Muscle of leg (tissue), 11 donors: ENCODE data around the gene SORL1. TPM values are rescaled to one million over a fixed set of nuclear protein-coding genes. Genes with fewer than 3 reads are reported as not detected.

Experiments used
- DNase-seq: peaks from one replicate; pipeline ENCODE4 v3.0.0; 2013
- H3K27ac ChIP-seq: one replicate; pipeline ENCODE4 v1.5.1; 2013; ENCODE audit warnings: mild to moderate bottlenecking, low read length, control low read depth
- H3K27me3 ChIP-seq: one replicate; pipeline ENCODE4 v1.6.1; 2013; ENCODE audit warnings: low read length; ENCODE audit not compliant: control insufficient read depth, insufficient read depth
- H3K36me3 ChIP-seq: one replicate; pipeline ENCODE4 v1.6.1; 2013; ENCODE audit warnings: low read length; ENCODE audit not compliant: control insufficient read depth, insufficient read depth
- H3K4me1 ChIP-seq: one replicate; pipeline ENCODE4 v1.6.1; 2013; ENCODE audit warnings: low read length; ENCODE audit not compliant: control insufficient read depth, insufficient read depth
- H3K4me3 ChIP-seq: one replicate; pipeline ENCODE4 v1.5.1; 2013; ENCODE audit warnings: low read length, control low read depth
- H3K9me3 ChIP-seq: replicated peaks from 2 replicates; pipeline ENCODE4 v1.6.1; 2013; ENCODE audit warnings: low read depth, low read length; ENCODE audit not compliant: control insufficient read depth
- WGBS: methylation state at CpG from one replicate; pipeline ENCODE4 v1.1.5; 2013; ENCODE audit warnings: missing lambda C conversion rate; ENCODE audit not compliant: insufficient coverage; 5-methylcytosine and 5-hydroxymethylcytosine counted together
- polyA plus RNA-seq, 8 donors: library from polyadenylated mRNA; unstranded; fragments of 120-200 nt; gene quantifications; one replicate each; pipeline versions ENCODE4 v1.2.1 to v1.2.3, GENCODE V29; 2013; ENCODE audit warnings: inconsistent platforms in 1 of 8, low replicate concordance in 1 of 8; ENCODE audit not compliant: insufficient read length in 8 of 8, insufficient read depth in 1 of 8
- total RNA-seq: library from RNA; stranded (reverse); fragments of 120-200 nt; gene quantifications from one replicate; pipeline ENCODE4 v1.2.4, GENCODE V29; 2013

SORL1 gene
- total and polyA plus RNA-seq, 9 donors, result 1.0 to 3.1 (median 1.9) TPM

DNA sequence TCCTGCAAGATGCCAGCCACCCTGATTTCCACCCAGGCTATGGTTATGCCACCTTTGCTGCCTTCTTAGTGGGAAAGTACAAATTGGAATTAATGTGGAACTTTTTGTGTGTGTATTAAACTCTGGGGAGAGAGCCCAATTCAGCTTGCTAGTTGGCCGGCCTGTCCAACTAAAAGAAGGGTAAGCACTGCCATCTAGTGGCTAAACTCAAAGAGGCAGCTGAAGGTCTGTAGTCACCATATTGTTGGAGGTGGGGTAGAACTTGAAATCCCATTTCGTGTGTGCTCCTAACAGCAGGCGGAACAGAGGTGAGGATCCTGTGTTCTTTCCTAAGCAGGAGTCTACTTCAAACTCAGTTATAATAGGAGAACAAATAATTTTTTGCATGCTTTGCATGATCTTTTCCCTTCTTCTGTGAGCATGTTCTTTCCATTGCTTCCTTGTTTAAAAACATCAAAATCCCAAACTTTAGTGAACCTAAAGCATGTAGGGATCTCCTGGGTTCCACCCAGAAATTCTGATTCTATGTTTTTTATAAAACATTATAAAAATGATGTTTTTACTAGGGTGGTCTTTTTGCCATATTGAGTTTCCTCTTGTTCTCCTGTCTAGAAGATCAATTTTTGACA is 139.4 kb downstream of the SORL1 start:
- 0% methylated on average over 1 of the region's 3 CpGs for WGBS
- no peaks in the 10 kb centered on the region for H3K36me3 ChIP-seq

DNA sequence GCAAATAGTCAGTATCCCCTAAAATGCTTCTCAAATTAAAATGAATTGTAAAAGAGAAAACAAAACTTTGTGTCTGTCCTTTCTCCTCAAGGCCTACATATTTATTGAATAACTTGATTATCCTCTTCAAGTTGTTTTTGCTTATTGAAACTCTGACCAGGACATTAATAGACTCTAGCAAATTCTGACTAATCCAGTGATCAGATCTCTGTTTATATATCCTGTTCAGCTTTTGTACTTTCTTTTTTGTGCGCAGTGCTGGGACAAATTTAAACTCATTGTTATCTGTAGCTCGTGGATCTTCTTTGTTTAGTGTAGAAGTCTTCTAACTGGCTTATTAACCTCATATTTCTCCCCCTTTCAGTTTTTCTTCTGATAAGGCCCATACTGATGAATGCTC is 140.6 kb downstream of the SORL1 start:
- H3K4me3 ChIP-seq, result no peak overlapping the region
- no peak overlapping the region for H3K27ac ChIP-seq
- no peaks in the 10 kb centered on the region for H3K36me3 ChIP-seq
- peaks cover 3% of the 10 kb centered on the region for H3K27me3 ChIP-seq
- H3K4me1 ChIP-seq, result peaks cover 2% of the 10 kb centered on the region
- no CpG with 5 or more reads among the region's 2 CpGs for WGBS
- DNase-seq, result no peak
- no peaks in the 10 kb centered on the region for H3K9me3 ChIP-seq

More for the DNA sequence above, 139.4 kb downstream of the SORL1 start:
- Histone ChIP-seq H3K9me3 (no peaks in the 10 kb centered on the region), H3K27ac (no peak overlapping the region), H3K4me1 (peaks cover 2% of the 10 kb centered on the region), H3K27me3 (peaks cover 3% of the 10 kb centered on the region), H3K4me3 (no peak overlapping the region)
- DNase-seq, result peak; percentile 85

DNA sequence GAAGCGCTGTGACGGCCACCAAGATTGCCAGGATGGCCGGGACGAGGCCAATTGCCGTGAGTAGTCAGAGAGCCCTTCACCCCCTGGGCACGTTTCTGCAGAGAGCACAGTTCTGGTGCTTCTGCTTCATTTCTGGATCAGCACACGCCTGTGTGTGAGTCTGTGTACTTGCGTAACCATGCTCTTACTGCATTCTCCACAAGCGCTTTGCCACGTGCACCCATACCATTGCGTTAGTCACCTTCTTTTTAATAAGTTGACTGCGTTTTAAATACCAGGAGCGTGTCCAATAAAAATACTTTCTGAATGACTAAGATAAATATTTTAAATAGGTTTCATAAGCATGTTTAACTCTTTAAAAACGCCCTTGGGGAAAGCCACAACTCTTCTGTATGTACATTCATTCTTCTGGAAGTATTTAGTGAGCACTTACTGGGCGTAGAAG is 143.6 kb downstream of the SORL1 start:
- peak; percentile 22 for DNase-seq
- Histone ChIP-seq H3K9me3 (no peaks in the 10 kb centered on the region), H3K27ac (no peak overlapping the region), H3K27me3 (no peaks in the 10 kb centered on the region), H3K4me3 (no peak overlapping the region), H3K4me1 (peaks cover 2% of the 10 kb centered on the region), H3K36me3 (no peaks in the 10 kb centered on the region)
- 87% methylated on average over 8 of the region's 15 CpGs for WGBS

DNA sequence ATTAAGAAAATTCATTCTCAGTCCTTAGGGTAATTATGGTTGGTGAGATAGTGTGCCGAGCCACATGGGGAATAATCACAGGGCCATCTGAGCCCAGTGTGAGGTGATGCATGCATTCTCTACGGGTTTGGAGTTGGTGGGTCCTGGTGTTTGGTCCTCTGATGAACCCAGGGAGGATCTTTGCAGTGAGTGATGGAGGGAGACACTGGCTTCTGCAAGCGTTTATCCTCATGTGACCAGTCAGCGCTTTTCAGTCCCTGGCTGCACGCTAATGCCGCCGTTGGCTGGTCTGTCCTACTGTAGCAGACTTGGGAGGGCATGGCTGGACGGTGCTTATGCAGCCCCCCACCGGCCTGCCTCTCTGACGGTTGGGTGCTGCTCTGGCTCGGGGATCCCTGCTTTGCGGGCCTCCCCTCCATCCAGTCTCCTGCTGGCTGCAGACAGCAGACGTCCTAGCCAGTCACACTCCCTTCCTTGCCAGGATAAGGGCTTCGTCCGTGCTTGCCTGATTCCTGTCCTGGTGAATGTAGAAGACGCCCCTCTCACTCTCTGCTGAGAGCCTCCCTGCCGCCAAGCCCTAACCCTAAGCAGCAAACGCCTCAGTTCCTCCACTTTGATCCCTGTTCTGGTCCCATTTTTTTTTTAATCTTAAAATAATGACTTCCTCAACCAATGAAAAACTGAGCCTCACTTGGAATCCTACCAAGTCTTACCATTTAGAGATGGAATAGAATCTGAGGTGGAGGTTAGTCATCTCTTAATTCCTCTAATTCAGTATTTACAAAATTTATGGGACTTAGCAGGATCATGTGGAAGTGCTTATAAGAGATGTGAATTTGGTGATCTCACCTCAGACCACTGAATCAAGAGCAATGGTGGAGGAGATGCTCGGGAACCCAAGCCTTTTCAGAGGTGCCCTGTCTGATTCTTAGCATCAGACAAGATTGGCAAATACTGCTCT is 144.4 kb downstream of the SORL1 start:
- no peaks in the 10 kb centered on the region for H3K9me3 ChIP-seq
- no peak overlapping the region for H3K27ac ChIP-seq
- H3K27me3 ChIP-seq, result no peaks in the 10 kb centered on the region
- H3K4me3 ChIP-seq, result no peak overlapping the region
- no peak for DNase-seq
- no peaks in the 10 kb centered on the region for H3K36me3 ChIP-seq
- peaks cover 2% of the 10 kb centered on the region for H3K4me1 ChIP-seq
- WGBS, result 91% methylated on average over 15 of the region's 19 CpGs

DNA sequence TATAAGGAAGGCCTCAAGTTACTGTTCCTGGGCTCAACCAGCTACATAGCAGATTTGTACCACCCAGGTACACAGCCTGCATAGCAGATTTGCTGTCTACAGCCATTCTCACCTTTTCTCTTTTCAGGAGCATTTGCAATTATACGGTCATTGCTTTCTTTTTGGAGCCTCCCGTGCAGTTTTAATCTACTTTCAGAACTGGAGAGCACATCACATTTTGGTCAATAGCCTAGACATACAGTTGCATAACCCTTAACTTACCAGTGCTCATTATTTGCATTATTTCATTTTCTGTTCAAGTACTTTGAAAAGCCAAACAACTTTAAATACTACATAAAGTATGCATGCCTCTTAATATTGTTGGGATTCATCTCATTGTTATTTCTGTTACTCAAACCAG is 151.2 kb downstream of the SORL1 start:
- Histone ChIP-seq H3K27ac (no peak overlapping the region), H3K9me3 (no peaks in the 10 kb centered on the region), H3K36me3 (no peaks in the 10 kb centered on the region), H3K27me3 (no peaks in the 10 kb centered on the region), H3K4me1 (no peaks in the 10 kb centered on the region), H3K4me3 (no peak overlapping the region)
- 51% methylated on average over 2 of the region's 2 CpGs for WGBS
- DNase-seq, result no peak

- H3K4me1 ChIP-seq, result no peaks in the 10 kb centered on the region
- no peak overlapping the region for H3K27ac ChIP-seq
- H3K36me3 ChIP-seq, result no peaks in the 10 kb centered on the region
- no peaks in the 10 kb centered on the region for H3K27me3 ChIP-seq
- DNase-seq, result no peak
- no peaks in the 10 kb centered on the region for H3K9me3 ChIP-seq
- no peak overlapping the region for H3K4me3 ChIP-seq
- WGBS, result 95% methylated on average over 12 of the region's 13 CpGs
These were observed 152.0 kb downstream of the SORL1 start for GRCh38 chr11:121604152-121604551.

- DNase-seq, result no peak
- Histone ChIP-seq H3K27me3 (no peaks in the 10 kb centered on the region), H3K9me3 (no peaks in the 10 kb centered on the region), H3K27ac (no peak overlapping the region), H3K4me1 (no peaks in the 10 kb centered on the region), H3K36me3 (no peaks in the 10 kb centered on the region), H3K4me3 (no peak overlapping the region)
- WGBS, result 93% methylated on average over 3 of the region's 4 CpGs
These were observed 154.2 kb downstream of the SORL1 start for GRCh38 chr11:121606354-121606753.

DNA sequence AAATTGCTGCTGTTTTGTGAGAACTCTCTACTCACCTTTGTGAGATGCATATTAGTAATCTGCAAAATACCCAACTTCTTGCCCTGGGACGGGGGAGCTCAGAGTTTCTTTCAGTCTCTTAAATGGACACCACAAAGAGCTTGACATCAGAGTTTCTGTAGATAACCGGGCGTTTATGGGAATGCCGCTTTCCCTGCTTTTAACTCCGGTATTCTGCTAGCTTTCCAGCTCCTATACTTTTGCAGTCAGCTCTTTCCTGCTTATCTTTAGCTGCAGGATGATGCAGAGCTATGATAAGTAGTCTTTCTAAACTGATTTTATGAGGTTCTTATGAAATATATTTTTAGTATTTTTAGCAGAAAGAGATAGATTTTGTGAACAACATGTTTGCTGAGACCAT is 155.2 kb downstream of the SORL1 start:
- 88% methylated on average over 3 of the region's 5 CpGs for WGBS
- H3K4me1 ChIP-seq, result no peaks in the 10 kb centered on the region

DNA sequence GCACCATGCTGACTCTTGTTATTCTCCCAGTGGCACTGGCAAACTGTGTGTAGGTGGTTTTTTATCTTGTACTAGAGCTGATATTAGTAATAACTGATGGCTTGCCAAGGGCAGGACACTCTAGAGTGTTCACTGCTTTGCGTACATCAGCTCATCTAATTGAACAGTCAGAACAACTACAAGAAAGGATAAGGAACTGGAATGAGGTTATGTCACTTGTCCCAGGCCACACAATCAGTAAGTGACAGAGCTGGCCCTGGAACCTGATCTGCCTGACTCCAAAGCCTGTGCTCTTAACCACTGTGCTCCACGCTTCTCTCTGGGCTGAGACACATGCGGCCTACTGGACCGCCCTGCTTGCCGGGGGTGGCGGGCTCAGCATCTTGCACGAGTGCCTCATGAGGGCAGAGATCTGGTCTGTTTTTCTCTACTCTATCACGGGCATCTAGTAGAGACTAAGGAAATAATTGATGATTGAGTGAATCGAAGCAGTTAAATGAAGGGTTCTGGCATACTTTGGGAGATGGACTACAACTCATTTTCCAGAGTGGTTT is 156.5 kb downstream of the SORL1 start:
- WGBS, result 93% methylated on average over 6 of the region's 9 CpGs
- H3K36me3 ChIP-seq, result no peaks in the 10 kb centered on the region
- no peaks in the 10 kb centered on the region for H3K9me3 ChIP-seq
- no peak overlapping the region for H3K27ac ChIP-seq
- no peaks in the 10 kb centered on the region for H3K4me1 ChIP-seq
- H3K27me3 ChIP-seq, result no peaks in the 10 kb centered on the region
- DNase-seq, result no peak
- H3K4me3 ChIP-seq, result no peak overlapping the region

More for the DNA sequence above, 155.2 kb downstream of the SORL1 start:
- Histone ChIP-seq H3K4me3 (no peak overlapping the region), H3K9me3 (no peaks in the 10 kb centered on the region), H3K27me3 (no peaks in the 10 kb centered on the region), H3K36me3 (no peaks in the 10 kb centered on the region), H3K27ac (no peak overlapping the region)
- no peak for DNase-seq

- no peak for DNase-seq
- Histone ChIP-seq H3K27ac (no peak overlapping the region), H3K27me3 (no peaks in the 10 kb centered on the region), H3K4me3 (no peak overlapping the region), H3K36me3 (no peaks in the 10 kb centered on the region), H3K9me3 (no peaks in the 10 kb centered on the region), H3K4me1 (no peaks in the 10 kb centered on the region)
- 80% methylated on average over 2 of the region's 6 CpGs for WGBS
These were observed 158.6 kb downstream of the SORL1 start for GRCh38 chr11:121610706-121611105.
